Occipital lobe (tissue), 2 donors: ENCODE results near the gene TSPAN18. TPM values are rescaled to one million over a fixed set of nuclear protein-coding genes. Genes with fewer than 3 reads are reported as not detected.

Experiments
- DNase-seq: peaks from one replicate; lab custom pipeline; 2025; lab: John Stamatoyannopoulos, UW
- total RNA-seq: library from RNA; depleted of rRNA; stranded (reverse); fragments of >200 nt; gene quantifications from one replicate; pipeline ENCODE4 v1.2.3, GENCODE V29; 2014

The TSPAN18 gene
- total RNA-seq, 1 donor from 2014 or later: 19.7 TPM

GRCh38 chr11:44759743-44760476 is 33.1 kb downstream of the TSPAN18 start:
- DNase-seq: no peak

- no peak for DNase-seq
Observed at GRCh38 chr11:44760477-44760872, 33.7 kb downstream of the TSPAN18 start.

GRCh38 chr11:44760917-44761550 is 34.3 kb downstream of the TSPAN18 start:
- no peak for DNase-seq

DNA sequence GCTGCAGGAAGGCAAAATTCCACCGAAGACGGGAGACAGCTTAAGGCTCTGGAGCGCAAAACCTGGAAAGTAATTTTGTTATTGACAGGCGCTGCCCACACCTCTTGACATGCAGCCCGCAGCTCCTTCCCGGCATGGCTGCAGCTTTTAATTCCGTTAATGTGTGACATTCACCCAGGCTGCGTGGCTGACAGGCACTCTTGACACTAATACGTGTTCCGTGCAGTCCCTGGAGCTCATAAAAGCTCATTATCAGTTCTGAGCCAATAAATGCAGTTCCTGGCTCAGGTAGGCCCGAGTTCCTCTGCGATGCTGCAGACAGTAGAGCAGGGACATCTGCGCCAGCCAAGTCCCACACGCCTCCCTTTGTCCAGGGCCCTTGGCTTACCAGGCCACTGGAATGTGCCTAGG is 34.8 kb downstream of the TSPAN18 start:
- no peak for DNase-seq

GRCh38 chr11:44763121-44763820 is 36.5 kb downstream of the TSPAN18 start:
- no peak for DNase-seq

DNA sequence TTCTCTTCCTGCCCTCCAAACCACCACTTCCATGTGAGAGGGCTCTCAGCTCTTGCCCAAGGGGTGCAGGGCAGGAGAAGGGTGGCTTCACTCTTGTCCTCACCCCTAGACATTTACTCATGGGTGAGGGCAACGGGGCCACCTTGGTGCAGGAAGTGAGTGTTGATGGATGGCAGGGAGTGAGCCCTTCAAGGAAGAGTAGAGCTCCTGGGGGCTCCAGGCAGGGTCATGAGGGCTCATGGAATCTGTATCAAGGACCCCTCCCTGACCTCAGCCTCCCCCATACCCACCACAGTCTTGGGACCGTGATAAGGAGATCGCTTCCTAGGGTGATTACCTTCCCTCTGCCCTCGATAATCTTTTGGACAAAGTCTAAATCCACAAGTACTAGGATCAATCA is 37.8 kb downstream of the TSPAN18 start:
- no peak for DNase-seq

GRCh38 chr11:44765026-44765595 is 38.3 kb downstream of the TSPAN18 start:
- no peak for DNase-seq

DNA sequence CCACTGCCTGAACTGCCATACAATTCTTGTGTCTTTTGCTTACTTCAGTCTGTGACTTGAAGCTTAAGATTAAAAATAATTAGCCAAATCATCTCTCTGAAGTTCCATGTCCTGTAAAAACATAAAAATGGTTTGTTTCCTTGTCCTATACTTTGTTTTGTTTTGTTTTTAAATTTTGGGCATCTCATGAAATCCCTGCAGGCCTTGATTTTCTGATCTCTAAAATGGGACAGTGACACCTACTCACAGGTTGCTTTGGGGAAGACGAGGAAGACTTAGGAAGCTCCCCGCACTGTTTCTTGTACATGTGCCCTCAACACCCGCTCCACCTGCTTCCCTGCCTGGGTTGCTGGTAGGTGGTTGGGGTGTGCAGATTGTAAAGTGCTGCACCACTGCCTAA is 38.9 kb downstream of the TSPAN18 start:
- no peak for DNase-seq

GRCh38 chr11:44766112-44766971 is 39.6 kb downstream of the TSPAN18 start:
- DNase-seq: no peak

GRCh38 chr11:44766972-44767278 is 40.2 kb downstream of the TSPAN18 start:
- no peak for DNase-seq

- no peak for DNase-seq
Observed at GRCh38 chr11:44767421-44767820, 40.7 kb downstream of the TSPAN18 start.

DNA sequence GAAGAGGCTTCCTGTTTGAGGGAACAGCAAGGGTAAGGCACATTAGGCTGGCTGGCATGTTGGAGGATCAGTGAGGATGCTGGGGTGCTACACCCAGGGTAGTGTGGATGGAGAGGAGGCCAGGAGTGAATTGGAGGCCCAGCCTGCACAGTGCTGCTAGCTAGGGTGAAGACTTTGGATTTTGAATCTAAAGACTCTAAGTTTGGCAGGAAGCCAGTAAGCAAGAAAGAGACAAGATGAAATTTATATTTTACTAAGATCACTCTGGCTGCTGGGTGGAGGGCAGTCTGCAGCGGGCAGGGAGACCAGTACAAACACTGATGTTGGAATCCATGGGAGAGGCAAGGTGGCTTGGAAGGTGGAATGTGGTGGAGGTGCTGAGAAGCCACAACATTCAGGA is 43.6 kb downstream of the TSPAN18 start:
- no peak for DNase-seq

GRCh38 chr11:44771252-44771734 is 44.5 kb downstream of the TSPAN18 start:
- DNase-seq: no peak

DNA sequence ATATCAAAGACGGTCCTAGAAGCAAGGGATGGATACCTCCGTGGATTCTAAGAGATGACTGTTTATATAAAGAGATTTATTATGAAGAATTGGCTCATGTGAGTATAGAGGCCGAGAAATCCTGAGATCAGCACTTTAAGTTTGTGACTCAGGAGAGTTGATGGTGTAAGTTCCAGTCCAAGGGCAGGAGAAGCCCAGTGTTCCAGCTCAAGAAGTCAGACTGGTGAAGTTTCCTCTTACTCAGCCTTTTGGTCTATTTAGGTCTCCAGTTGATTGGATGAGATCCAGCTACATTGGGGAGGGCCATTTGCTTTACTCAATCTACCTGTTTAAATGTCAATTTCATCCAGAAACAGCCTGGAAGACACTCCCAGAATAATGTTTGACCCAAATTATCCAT is 45.1 kb downstream of the TSPAN18 start:
- no peak for DNase-seq

GRCh38 chr11:44773351-44773965 is 46.7 kb downstream of the TSPAN18 start:
- DNase-seq: no peak

DNA sequence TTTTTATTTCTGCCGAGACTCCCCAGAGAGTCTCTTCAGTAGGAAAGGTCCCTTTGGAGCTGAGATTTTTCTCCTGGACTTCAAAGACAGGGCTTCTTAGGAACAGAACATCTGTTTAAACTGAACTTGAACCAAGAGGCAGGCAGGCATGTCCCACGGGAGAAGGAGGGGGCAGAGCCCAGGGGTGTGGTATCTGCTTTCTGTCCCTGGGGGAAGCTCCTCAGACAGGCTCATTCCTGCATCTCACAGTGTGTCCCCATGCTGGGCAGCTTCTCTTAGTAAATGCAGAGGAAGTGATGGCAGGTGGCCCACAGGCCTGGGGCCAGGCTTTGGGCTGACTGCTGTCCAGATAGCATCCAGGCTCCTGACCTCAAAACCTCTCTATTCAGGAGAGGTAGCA is 47.3 kb downstream of the TSPAN18 start:
- no peak for DNase-seq

GRCh38 chr11:44774731-44775130 is 48.0 kb downstream of the TSPAN18 start:
- no peak for DNase-seq

DNA sequence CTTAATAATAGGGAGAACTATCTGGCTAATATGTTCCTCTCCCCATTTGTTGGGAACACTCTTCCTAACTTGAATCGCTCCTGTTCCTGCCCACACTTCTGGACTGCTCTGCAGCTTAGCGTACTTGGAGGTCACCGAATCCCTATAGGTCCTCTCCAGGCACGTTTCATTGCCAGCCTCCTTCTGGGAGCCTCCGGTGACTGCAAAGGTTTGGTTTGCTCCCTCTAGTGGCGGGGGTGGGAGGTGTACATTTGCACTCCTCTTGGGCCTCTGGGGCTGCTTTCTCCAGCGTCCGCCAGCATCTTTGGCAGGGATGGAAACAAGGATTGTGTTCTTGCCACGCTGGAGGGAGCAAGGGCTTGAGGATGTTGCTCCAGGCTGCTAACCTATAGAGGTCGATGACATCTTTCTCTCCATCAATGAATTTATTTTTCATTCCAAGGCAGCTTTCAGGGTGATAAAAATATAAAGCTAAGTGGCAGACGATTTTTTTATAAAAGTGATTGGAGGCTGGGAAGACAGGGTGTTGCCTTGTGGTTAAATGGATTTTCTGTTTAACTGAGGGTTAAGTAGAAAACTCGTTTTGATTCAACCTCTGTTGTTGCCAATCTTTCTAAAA is 48.7 kb downstream of the TSPAN18 start:
- no peak for DNase-seq

DNA sequence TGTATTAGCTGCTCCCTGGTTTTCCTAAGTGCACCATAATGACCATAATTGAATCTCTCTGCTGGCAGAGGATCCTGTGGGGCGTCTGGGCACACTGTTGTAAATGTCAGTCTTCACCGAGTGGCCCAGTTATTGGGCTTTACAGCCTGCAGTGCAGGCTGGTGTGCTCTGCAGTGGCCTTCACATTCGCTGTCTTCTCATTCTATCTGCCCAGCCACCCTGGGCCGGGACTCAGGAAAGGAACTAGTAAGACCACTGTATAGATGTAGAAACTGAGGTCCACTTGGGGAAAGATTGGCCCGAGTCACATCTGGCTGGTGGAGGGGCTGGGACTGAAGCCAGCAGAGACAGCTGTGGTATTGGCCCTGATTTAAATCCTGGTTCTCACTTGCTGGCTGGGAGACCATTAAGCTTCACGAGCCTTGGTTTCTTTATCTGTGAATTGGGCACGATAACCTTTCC is 49.3 kb downstream of the TSPAN18 start:
- no peak for DNase-seq

DNA sequence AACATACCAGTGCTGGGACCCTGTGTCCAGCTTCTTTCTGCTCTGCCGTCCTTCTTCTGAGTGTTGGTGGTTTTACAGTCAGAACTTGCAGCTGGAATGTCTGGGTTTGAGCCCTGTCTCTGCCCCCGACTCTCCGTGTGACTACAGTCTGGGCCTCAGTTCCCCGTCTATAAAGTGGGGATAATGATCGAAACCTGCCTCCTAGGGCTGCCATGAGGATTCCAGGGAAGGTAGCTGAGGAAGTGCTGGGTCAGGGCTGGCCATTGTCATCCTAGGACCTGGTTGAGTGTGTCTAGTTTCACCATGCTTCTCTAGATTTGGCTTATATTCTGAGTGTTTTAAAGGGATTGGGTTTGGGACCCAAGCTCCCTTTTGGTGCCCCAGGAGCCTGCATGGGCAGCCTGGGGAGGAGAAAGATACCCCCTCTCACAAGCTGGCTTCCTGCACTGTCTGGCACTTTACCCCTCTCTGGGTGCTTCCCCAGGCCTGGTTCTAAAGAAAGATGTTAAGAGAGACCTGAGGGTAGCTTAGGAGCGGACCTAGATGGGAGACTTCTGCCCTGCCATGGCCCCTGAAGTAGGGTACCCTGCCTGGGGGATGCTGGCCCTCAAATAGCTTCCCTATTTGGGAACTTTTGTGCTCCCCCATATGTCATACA is 49.9 kb downstream of the TSPAN18 start:
- DNase-seq: no peak
